Dedifferentiated amniotic fluid mesenchymal stem cell (primary cell): ENCODE data around the gene CBFA2T3.

Source experiments
- DNase-seq: peaks from one replicate; pipeline ENCODE4 v3.0.0-alpha.2; 2016; ENCODE audit errors: extremely low spot score

The CBFA2T3 gene

GRCh38 chr16:88859381-88860091 is 117.5 kb downstream of the CBFA2T3 start:
- DNase-seq = no peak

DNA sequence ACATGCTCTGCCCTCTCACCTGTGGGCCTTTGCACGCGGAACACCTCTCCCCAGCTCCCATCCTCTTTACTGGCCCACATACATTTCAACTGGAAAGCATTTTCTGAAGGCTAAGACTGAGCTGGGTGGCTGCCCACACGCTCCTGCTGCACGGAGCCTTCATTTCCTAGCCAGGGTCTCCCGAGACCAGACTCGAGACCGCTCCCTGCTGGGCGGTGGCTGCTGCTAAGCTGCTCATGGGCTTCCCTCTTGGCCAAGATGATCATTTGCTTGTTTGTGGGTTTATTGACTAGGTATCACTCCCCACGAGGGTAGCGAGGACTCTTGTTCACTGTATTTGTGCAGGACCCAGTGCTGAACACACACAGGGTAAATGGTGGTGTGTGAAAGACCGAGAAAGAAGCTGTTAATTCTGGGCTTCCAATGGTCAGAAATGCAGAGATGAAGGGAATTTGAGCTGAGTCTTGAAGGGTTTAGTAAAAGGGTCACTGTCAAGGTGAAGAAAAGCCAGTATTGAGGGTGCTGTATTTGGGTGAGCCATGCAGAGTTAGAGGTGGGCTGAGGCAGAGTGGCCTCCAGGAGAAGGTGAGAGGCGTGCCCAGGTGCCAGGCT is 119.2 kb downstream of the CBFA2T3 start:
- DNase-seq = peak; percentile 54

DNA sequence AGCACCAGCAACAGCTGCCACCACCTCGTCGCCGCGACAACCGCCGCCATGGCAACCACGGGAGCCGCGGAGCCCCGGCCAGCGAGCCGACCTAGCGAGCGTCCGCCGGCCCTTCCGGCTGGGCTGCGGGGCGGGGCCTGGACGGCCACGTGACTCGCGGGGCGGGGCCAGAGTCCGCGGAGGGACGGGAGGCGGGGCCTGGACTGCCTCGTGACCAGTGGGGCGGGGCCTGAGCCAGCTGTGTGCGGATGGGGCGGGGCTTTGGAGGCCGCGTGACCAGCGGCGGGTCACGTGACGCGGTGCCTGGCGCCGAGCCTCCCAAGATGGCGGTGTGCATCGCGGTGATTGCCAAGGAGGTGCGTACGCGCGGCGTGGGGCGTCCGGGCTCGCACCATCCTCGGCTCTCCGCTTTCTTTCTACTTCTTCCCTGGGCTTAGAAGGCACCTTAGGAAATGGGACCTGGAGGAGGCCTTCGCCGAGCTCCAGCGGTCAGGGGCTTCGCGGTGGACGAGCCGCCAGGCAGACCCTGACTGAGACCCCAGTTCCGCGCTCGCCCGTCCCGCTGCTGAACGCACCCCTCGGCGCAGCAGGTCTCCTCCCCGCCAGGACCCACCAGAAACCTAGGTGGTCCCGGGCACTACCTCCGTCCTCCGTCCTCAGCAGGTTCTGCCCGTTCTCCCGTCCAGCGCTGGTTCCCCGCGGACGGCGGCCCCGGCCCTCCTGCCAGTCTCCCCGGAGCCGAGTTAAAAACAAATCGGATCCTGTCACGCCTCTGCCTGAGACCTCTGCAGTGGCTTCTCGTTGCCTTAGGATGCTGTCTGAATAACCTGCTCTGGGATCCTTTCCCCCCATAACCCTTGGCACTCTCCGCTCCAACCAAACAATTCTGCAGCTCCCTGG is 119.9 kb downstream of the CBFA2T3 start, which contains the start of the genes GALNS and TRAPPC2L:
TSS of gene GALNS (minus strand) at position 120 of the 900 bp plus-strand sequence. CDS start at position 50, 70 bp downstream.
TSS of gene TRAPPC2L (plus strand) at position 300 of the 900 bp plus-strand sequence. CDS start at position 324, 24 bp downstream.
- DNase-seq = peak; percentile 96

- no peak for DNase-seq
Measured at GRCh38 chr16:88856122-88856827, 120.7 kb downstream of the CBFA2T3 start.

DNA sequence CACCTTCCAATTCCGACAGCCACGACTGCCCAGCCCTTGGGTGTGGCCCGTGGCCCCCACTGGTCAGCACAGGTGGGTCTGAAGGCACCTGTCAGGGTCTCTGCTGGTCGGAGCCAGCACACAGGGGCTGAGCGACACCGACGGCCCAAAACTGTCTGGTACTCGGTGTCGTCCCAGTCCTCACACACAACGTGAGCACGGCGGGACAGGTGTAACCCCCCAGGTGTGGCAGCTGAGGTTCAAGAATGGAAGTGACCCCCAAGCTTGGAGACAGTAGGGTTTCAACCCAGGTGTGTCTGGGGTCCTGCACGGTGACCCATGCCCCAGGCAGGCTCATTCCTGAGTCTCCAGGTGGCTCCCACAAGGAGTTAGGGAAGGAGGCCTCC is 121.3 kb downstream of the CBFA2T3 start:
- DNase-seq = no peak

DNA sequence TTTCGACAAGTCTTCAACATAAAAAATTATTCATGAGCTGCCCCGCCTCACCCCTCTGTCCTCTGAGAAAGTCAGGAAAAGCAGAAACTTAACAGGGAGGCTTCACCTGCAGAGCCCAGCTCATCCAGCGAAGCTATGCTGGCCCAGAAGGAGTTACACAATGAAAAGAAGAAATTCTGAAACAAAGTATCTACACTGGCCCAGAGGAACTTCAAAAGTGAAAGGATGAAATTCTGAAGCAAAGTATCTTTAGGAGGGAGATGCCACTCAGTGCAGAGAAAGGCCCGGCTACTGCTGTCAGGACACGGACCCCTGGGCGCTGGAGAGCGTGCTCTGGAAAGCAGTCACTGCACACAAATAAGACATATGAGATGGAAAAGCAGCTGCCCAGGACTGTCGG is 121.8 kb downstream of the CBFA2T3 start:
- no peak for DNase-seq

- no peak for DNase-seq
Measured at GRCh38 chr16:88854306-88855111, 122.5 kb downstream of the CBFA2T3 start.

DNA sequence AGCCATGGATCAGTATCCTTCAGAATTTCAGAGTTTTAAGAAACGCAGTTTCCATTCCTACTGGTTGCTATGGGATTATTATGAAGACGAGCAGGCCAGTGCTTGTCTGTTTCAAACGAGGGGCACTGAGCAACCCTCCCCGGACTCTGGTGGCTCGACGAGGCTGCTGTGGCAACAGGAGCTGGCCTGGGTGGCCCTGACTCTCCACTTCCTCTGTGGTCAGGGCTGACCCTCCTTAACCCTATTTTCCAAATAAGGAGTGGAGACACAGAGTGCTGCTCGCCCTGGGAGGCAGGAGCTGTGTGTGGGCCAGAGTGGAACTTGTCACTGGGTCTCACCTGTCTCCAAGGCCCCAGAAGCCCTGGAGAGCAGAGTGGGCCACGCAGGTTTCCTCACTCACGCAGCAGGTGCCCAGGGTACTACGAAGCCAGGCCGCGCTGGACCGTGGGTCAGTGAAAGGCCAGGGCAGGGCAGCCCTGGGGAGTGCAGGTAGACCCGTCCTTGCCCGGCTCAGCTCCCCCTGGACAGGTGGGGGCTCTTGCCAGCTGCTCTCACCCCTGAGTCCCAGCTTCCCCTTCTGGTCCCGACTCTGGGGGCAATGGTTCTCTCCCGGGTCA is 123.6 kb downstream of the CBFA2T3 start:
- no peak for DNase-seq

DNA sequence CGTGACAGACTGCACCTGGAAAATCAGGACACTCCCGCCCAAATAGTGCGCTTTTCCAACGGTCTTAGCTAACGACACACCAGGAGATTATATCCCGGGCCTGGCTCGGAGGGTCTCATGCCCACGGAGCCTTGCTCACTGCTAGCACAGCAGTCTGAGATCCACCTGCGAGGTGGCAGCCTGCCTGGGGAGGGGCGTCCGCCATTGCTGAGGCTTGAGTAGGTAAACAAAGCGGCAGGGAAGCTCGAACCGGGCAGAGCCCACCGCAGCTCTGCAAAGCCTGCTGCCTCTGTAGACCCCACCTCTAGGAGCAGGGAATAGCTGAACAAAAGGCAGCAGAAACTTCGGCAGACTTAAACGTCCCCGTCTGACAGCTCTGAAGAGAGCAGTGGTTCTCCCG is 125.4 kb downstream of the CBFA2T3 start:
- no peak for DNase-seq

- no peak for DNase-seq
Measured at GRCh38 chr16:88850531-88851199, 126.3 kb downstream of the CBFA2T3 start.

GRCh38 chr16:88848557-88848956 is 128.4 kb downstream of the CBFA2T3 start:
- DNase-seq = no peak

- no peak for DNase-seq
Measured at GRCh38 chr16:88847654-88848053, 129.4 kb downstream of the CBFA2T3 start.

DNA sequence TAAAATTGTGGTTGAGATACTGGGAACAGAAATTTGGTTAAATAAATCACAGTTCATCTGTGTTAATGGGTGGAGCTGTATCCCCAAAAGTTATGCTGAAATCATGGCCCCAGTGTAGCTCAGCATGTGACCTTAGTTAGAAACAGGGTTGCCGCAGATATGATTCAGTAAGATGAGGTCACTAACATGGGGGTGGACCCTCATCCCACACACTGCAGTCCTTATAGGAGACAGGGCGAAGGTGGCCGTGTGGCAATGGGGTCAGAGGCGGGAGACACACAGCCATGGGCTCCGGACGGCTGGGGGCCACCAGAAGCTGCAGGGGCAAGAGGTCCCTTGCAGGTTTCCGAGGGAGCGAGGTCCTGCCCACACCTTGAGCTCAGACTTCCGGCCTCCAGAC is 130.9 kb downstream of the CBFA2T3 start:
- DNase-seq = no peak

- no peak for DNase-seq
Measured at GRCh38 chr16:88844419-88845036, 132.5 kb downstream of the CBFA2T3 start.

GRCh38 chr16:88843256-88843655 is 133.8 kb downstream of the CBFA2T3 start:
- no peak for DNase-seq

DNA sequence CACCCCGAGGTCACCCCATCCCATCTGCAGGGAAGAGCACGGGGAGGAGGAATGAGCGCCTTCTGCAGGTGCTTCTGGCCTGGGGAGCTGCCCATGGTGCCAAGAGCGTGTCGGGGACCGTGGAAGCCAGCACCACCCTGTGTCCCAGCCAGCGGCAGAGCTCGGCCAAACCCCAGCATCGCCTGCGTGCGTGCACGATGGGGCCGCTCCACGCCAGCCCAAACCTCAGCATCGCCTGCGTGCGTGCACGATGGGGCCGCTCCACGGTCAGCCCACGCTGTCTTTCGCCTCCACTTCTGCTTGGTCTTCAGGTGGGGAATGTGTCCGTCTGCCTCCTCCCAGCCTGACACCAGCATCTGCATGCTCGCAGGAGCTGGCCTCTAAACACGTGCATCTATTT is 134.2 kb downstream of the CBFA2T3 start:
- DNase-seq = no peak

GRCh38 chr16:88842308-88842756 is 134.7 kb downstream of the CBFA2T3 start:
- no peak for DNase-seq

DNA sequence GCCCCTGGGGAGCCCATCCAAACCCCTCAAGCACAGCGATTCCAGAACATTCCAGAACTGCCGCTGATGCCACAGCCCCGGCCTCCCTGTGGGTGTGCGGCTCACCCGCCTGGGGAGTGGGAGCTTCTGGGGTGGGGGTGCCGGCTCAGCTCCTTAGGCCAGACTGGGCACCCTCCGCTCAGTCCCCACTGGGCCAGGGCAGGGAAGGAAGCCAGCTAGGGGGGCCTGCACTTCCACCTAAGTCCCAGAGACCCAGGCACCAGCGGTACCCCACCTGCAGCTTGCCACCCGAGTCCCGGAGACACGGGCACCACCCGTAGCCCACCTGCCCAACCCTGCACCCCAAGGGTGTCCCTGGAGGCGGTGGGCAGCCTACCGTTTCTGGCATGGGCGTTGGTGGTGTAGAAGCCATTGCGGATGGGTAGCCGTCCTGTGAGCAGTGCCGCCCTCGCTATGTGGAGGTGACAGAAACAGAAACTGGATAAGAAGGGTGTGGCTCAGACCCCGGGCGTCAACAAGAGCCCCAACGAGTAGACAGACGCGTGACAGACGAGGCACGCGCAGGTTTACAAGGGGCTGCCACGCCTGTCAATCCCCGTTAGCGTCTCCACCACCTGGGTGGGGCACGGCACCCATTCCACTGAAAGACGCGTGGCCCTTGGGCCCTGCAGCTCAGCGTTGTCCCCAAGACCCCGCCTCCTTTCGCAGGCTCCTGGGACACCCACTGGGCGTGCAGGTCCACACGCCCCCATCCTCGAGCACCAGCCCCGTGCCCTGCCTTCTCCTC is 135.3 kb downstream of the CBFA2T3 start:
- DNase-seq = no peak
